Astrocyte of the cerebellum (primary cell): Measurements from ENCODE around the gene MSH5.

ENCODE experiments used
- DNase-seq: peaks from one replicate; pipeline ENCODE4 v3.0.0-alpha.2; 2011; ENCODE audit warnings: low read depth
- H3K4me3 ChIP-seq: 2 replicates; pipeline ENCODE4 v1.5.1; 2011; ENCODE audit warnings: mild to moderate bottlenecking, low read depth, low read length, moderate library complexity
- in situ Hi-C: cut with HindIII; loops from 2 replicates; pipeline ENCODE4 v1.10.0; 2017; ENCODE audit warnings: low sequenced_read_pairs
- TF ChIP-seq, protein P1 (sequence below): IDR thresholded peaks from 2 replicates; pipeline ENCODE4 v1.5.1; 2012; ENCODE audit warnings: low read length, low read depth, moderate library complexity, mild to moderate bottlenecking; ENCODE audit errors: missing control alignments

The MSH5 gene

DNA sequence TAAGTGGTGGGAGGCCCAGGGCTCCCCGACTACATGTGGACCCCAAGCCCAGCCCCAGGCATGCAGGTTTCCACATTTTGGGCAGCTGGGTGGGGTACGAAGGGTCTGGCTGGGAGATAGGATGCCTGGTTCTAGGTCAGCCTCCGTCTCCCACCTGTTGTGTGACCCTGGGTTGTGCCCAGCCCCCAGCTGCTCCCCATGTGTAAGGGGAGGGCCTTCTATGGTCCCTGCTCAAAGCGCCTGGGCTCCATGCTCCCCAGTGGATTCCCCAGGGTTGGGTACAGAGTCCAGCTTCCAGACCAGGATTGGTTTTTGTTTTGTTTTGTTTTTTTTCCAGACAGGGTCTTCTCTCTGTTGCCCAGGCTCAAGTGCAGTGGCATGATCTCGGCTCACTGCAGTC lies 38.4 kb downstream of the MSH5 start:
- H3K4me3 ChIP-seq = no peak overlapping the region
- TF ChIP-seq, protein P1, sequence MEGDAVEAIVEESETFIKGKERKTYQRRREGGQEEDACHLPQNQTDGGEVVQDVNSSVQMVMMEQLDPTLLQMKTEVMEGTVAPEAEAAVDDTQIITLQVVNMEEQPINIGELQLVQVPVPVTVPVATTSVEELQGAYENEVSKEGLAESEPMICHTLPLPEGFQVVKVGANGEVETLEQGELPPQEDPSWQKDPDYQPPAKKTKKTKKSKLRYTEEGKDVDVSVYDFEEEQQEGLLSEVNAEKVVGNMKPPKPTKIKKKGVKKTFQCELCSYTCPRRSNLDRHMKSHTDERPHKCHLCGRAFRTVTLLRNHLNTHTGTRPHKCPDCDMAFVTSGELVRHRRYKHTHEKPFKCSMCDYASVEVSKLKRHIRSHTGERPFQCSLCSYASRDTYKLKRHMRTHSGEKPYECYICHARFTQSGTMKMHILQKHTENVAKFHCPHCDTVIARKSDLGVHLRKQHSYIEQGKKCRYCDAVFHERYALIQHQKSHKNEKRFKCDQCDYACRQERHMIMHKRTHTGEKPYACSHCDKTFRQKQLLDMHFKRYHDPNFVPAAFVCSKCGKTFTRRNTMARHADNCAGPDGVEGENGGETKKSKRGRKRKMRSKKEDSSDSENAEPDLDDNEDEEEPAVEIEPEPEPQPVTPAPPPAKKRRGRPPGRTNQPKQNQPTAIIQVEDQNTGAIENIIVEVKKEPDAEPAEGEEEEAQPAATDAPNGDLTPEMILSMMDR = no peak
- no peak for DNase-seq
- in situ Hi-C loops = no loop called here

DNA sequence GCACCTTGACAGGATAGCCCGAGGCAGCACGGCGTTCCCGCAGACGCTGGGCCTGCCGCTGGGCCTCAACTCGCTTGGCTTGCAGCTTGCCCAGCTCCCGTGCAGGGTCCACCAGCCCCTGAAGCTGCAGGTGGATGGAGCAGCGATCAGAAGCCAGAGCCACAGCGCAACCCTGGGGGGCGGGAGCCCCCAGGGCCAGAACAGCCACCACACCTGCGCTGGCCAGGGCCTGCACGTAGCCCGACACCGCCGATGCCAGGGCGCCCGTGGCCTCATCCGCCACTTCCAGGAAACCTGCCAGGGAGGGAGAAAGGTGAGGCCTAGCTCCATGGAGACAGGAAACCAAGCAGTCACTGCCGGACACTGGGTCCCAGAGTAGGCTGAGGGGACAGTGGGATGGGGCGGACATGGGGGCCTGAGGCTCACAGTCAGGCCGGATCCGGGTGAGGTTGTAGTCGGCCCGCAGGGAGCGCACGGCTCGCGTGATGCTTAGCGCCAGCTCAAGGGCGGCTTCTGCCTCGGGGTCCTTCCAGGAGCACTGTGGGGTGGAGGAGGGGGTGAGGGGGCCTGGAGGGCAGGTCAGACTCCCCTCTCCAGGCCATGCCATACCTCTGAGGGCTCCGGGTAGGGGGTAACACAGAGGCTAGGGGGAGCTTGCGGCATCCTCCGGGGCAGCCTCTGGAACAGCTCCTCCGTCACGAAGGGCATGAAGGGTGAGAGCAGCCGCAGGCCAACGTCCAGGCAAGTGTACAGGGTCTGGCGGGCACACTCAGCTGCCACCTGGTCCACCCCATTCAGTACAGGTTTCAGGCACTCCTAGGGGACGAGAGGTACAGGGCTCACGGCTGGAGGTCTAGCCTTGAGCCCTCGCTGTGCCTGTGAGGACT lies 39.4 kb downstream of the MSH5 start:
- in situ Hi-C loops = no loop called here
- TF ChIP-seq, protein P1 = no peak
- H3K4me3 ChIP-seq = no peak overlapping the region
- no peak for DNase-seq

DNA sequence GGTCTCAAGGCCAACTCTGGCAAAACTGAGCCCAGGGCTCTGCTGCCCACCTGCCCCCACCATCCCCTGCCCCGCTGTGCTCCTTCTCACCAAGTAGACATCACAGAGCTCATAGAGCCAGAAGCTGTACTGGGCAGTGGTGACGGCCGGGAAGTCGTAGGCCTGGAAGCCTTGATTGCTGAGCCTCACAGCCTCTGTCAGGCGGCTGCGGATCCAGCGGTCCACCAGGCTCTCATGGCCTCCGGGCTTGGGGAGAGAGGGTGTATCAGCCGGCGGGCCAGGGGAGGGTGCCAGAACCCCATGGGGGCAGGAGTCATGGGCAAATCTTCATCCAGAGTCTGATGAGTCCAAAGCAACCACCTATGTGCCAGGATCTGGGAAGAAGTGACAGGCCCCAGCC lies 40.1 kb downstream of the MSH5 start:
- in situ Hi-C loops = no loop called here
- no peak for DNase-seq
- H3K4me3 ChIP-seq = no peak overlapping the region
- TF ChIP-seq, protein P1 = no peak

DNA sequence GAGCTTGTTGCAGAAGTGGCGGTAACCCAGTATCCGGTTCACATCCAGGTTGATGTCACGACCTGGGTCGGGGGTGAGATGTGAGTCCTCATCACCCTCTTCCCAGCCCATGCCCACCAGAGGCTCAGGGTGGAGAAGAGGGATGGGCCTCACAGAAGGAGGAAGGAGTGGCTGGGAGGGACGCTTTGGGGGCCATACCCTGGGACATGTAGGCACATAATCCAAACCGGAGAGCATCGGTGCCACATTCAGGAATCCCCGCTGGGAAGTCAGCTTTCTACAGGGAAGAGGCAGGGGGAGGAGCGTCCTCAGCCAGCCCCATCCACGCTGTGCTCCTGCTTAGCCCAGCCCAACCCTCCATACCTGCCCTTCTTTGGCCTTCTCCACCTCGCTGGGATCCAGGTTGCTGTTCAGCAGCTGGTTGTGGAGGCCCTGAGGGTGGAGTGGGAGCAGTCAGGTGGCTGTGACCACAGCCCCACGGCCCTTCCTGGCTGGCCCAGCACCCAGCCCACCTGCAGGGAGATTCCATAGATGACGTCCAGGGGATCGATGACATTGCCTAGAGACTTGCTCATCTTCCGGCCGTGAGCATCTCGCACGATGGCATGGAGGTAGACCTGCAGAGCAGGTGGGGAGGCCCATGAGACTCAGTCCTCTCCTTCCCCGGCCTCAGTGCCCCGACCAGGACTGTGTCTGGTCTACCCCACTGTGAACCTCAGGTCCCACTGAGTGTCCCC lies 40.9 kb downstream of the MSH5 start:
- in situ Hi-C loops = no loop called here
- no peak overlapping the region for H3K4me3 ChIP-seq
- TF ChIP-seq, protein P1 = no peak
- no peak for DNase-seq

DNA sequence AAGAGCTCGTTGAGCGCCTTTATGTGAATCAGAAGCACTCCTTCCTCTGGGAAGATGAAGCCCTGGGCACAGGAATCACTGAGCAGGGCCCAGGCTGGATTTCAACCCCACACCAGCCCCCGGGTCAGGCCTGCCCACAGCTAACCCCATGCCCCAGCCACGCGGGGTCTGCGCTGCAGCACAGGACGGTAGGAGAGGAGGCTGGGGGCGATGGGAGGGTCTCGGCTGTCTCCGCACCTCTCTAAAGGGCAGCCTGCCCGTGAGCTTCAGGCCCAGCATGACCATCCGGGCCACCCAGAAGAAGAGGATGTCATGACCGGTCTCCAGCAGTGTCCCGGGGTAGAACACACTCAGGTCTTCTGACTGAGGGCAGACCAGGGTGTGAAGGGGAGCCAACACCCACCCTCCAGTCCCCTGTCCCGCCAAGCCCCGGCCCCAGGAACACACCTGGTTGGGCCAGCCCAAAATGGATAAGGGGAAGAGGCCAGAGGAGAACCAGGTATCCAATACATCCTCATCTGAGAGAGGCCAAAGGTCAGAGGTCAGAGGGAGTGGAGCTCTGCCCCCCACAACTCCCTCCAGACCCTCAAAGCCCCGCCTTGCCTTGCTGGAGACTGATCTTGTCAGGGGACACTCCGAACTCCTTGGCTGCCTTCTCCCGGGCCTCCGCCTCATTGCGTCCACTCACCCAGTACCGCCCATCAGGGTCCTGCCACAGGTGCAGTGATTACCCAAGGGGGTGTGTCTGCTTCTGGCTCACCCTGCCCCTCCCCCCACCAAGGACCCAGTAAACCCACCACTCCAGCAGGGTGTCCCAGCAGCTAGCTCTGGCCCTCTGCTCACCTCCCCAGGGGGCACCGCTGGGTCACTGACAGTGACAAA lies 41.7 kb downstream of the MSH5 start:
- H3K4me3 ChIP-seq = no peak overlapping the region
- TF ChIP-seq, protein P1 = no peak
- in situ Hi-C loops = no loop called here
- no peak for DNase-seq
